Stimulated activated CD8-positive, alpha-beta memory T cell treated with anti-CD3 and anti-CD28 coated beads, Interleukin-15, amount 100 ng/mL, for 1 hour (primary cell): ENCODE measurements around the gene RAPGEF2.
"Not testable (repeated sequence)": the region's sequence is repeated elsewhere in the genome, so short reads cannot be mapped to it uniquely, and the experiment has no call there.

ENCODE experiments used
- DNase-seq: peaks from one replicate; pipeline ENCODE4 v3.0.0-alpha.2; 2020; ENCODE audit warnings: low read depth

Gene RAPGEF2

DNA sequence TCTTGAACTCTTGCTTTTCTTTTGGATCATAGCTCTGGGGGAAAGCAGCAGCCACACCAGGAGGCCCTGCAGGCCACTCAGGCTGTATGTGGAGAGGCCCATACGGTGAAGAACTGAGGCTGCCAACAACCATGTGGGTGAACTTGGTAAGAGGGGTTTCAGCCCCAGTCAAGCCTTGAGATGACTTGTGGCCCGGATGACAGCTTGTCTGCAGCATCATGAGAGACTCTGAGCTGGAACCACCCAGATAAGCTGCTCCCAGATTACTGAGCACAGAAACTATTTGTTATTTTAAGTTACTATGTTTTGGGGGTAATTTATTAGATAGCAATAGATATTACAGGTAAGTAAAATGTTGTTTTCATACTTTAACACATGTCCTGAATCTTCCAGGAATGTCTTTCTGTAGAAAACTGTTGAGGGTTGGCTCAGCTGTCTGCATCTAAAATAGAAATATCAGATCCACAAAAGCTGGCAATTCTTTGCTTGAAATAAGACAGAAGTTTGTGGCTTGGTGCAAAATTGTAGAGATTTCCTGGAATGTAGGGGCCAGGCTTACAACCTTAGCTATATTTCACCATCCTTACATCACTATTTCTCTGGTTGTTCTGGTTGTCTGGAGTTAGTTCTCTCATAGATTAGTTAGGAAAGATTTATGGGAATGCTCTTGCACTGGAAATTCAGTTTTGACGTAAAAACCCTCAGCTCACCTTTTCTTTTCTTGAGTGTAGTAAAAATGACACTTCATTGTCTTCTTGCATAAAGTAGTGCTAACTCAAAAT, 272.1 kb downstream of the RAPGEF2 start:
- DNase-seq = no peak

DNA sequence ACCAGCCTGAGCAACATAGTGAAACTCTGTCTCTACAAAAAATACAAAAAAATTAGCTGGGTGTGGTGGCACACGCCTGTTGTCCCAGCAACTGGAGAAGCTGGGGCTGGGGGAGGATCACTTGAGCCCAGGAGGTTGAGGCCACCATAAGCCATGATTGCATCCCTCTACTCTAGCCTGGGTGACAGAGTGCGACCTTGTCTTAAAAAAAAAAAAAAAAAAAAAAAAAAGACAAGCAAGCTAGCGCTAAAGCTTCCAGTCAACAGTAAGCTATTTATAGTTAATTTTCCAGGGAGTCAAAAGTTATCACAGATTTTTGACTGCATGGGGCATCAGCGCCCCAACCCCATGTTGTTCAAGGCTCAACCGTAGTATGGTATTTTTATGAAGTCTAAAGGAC, 273.4 kb downstream of the RAPGEF2 start:
- DNase-seq = no peak

DNA sequence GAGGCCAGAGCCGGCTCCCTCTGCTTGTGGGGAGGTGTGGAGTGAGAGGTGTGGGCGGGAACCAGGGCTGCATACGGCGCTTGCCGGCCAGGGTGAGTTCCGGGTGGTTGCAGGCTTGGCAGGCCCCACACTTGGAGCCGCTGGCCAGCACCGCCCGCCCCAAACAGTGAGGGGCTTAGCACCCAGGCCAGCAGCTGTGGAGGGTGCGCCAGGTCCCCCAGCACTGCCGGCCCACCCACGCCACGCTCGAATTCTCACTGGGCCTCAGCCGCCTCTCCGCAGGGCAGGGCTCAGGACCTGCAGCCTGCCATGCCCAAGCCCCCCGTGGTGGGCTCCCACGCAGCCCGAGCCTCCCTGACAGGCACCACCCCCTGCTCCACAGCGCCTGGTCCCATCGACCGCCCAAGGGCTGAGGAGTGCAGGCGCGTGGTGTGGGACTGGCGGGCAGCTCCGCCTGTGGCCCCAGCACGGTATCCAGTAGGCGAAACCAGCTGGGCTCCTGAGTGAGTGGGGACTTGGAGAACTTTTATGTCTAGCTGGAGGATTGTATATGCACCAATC, 275.3 kb downstream of the RAPGEF2 start:
- DNase-seq = no peak

DNA sequence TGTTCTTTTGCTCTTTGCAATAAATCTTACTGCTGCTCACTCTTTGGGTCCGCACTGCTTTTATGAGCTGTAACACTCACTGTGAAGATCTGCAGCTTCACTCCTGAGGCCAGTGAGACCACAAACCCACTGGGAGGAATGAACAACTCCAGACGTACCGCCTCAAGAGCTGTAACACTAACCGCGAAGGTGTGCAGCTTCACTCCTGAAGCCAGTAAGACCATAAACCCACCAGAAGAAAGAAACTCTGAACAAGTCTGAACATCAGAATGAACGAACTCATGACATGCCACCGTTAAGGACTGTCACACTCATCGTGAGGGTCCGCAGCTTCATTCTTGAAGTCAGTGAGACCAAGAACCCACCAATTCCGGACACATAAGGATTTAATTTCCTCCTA, 276.2 kb downstream of the RAPGEF2 start:
- DNase-seq = not testable (repeated sequence)

DNA sequence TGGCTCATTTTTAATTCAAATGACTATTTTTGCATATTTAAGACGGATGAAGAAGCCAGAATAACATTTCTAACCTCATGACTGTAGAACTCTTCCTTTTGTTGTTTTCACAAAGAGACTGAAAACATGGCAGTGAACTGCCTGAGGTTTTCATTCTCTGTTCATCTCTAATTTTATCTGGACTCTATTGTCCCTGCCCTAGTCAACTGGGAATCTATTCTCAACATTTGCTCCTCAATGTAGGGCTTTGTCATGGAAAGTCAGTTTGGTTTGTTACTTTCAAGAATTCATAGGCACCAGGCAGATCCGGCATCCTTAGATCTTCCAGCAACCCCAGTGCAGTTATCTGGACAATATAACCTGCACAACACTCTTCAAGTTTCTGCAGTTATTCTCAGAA, 277.0 kb downstream of the RAPGEF2 start:
- DNase-seq = no peak

DNA sequence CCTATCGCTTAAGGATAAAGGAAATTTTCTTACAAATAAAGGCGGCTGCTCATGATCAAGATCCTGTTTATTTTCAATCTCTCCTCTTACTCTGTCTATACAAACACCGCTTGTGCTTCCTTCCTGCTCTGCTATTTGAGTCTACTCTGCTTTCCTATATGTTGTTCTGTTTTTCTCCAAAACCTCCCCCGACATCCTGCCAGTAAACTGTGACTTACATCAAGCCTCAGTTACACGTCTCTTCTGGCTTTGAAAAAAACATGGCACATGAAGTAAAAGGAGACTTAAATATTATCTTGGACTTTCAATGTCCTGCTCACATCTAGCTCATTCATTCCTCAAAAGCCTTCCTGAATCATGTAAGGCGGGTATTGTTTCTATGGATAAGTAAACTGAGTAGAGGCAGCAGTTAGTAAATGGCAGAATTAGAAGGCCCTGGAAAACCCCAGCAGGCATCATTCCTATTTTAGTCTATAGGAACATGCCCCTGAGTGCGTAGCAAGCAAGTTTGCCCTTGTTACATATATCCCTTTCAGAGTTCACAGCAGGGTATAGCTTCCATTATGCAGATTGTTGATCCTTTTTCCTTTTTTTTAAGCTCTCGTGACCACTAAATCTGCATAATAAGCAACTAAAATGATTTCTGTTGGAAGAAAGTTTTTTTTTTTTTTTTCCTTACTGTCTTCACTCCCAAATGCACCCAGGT, 280.1 kb downstream of the RAPGEF2 start:
- DNase-seq = no peak

DNA sequence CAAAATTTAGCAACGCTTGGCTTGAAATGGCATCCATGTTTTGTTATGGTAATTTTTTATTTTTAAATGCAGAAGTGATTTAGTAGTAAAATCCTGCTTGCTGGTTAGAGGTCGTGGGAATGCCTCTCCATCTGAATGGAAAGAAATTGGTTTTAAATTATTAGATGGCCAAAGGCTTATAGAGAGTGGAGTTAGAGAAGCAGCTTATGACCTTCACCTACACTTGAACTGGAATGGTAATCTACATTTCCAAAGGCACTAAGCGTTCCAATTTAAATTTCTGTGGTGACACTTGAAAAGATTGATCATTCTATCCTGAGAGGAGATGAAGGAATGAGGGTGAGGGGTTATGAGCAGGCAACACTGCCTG, 280.7 kb downstream of the RAPGEF2 start:
- DNase-seq = no peak

DNA sequence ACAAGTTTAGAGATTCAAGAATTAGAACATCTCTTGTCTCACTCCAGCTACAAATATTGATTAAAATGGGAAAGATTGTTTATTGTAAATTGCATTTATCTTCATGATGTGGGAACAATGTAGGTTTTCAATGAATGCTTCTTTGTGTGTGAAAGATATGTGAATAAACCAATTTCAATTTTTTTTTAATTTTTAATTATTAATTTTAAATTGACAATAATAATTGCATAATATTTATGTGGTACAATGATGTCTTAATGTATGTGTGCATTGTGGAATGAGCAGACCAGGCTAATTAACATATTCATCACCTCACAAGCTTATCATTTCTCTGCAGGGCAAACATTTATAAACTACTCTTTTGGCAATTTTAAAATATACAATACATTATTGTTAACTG, 281.1 kb downstream of the RAPGEF2 start:
- DNase-seq = no peak

DNA sequence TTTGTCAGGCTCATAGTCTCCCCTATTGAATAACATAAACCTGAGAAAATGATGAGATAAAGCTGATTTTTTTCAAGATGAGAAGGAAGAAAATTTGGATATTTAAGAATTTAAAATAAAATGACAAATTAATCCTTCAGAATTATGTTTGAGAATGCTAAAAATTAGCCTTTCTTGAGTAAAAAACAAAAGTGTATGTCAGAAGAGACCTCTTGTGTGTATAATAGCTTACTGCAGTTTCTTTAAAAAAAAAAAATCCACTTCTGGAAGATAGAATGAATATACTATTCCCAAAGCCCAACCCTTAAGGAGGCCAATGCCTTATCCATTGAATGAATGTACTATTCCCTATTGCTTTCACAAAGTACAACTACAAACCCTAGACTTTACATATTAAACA, 281.8 kb downstream of the RAPGEF2 start:
- DNase-seq = no peak

DNA sequence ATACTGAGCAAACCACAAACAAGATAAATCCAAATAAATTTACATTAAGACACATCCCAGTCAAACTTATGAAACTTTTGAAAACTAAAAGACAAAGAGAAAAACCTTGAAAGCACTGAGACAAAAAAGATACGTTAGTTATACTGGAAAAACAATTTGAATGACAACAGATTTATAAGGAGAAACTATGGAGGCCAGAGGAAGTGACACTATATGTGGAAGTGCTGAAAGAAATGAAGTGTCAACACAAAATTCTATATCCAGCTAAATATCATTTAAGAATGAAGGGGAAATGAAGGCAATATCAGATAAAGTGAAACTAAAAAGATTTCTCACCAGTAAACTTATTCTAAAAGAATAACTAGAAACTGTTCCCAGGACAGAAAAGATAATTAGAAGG, 283.7 kb downstream of the RAPGEF2 start:
- no peak for DNase-seq

DNA sequence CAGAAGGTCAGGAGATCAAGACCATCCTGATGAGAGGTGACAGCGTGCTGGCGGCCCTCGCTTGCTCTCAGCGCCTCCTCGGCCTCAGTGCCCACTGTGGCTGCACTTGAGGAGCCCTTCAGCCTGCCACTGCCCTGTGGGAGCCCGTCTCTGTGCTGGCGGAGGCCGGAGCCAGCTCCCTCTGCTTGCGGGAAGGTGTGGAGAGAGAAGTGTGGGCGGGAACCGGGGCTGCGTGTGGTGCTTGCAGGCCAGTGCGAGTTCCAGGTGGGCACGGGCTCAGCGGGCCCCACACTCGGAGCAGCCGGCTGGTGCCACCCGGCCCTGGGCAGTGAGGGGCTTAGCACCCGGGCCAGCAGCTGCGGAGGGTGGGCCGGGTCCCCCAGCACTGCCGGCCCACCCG, 286.9 kb downstream of the RAPGEF2 start:
- no peak for DNase-seq

DNA sequence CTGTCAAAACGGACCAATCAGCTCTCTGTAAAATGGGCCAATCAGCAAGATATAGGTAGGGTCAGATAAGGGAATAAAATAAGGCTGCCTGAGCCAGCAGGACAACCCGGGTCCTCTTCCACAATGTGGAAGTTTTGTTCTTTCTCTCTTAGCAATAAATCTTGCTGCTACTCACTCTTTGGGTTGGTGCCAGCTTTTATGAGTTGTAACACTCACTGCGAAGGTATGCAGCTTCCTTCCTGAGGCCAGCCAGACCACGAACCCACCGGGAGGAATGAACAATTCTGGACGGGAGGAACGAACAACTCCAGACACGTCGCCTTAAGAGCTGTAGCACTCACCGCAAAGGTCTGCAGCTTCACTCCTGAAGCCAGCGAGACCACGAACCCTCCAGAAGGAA, 287.8 kb downstream of the RAPGEF2 start:
- DNase-seq = no peak

DNA sequence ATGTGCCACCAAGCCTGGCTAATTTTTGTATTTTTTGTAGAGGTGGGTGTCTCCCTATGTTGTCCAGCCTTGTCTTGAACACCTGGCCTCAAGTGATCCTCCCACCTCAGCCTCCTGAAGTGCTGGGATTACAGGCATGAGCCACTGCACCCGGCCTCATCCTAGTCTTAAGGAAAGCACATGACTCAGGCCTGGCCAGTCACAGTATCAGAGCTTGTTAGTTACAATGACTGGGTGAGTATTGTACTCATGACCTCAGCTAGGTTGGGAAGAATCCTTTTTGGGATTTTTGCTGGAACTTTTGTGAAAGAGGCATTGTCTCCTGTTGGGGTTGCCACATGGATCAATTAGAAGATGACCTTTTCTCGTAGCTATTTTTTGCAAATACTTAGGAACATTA, 292.8 kb downstream of the RAPGEF2 start:
- no peak for DNase-seq

DNA sequence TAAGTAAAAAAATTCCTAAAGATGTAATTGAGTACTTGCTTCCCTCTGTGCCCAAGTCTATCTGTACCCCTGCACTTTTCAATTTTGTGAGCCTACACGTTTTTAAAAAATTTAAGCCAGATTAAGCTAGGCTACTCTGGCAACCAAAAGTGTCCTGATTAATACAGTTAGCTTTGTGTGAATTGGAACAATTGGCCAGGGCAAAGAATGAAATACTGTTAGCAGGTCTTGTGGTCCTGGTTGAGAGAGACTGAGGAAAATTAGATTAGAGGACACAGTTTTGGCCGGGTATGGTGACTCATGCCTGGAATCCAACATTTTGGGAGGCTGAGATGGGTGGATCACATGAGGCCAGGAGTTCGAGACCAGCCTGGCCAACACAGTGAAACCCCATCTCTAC, 293.3 kb downstream of the RAPGEF2 start:
- DNase-seq = no peak

DNA sequence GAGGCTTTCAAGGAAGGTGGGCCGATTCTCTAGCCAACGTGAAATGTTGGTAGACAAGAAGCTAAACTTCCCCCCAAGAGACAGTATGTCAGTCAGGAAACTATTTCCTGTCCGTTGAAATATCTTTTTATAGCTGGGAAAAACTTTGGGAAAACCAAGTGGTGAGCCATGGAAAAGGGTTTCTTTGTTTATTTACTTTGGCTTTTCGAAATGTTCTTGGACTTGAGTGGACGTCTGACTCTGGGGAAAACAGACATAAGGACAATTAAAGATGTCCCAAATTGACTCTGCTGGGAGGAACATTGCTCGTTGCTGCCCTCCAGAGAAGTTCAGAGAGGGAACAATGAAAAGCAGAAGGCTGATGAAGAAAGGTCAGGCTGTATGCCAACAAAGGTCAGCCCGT, 295.4 kb downstream of the RAPGEF2 start:
- DNase-seq = no peak

DNA sequence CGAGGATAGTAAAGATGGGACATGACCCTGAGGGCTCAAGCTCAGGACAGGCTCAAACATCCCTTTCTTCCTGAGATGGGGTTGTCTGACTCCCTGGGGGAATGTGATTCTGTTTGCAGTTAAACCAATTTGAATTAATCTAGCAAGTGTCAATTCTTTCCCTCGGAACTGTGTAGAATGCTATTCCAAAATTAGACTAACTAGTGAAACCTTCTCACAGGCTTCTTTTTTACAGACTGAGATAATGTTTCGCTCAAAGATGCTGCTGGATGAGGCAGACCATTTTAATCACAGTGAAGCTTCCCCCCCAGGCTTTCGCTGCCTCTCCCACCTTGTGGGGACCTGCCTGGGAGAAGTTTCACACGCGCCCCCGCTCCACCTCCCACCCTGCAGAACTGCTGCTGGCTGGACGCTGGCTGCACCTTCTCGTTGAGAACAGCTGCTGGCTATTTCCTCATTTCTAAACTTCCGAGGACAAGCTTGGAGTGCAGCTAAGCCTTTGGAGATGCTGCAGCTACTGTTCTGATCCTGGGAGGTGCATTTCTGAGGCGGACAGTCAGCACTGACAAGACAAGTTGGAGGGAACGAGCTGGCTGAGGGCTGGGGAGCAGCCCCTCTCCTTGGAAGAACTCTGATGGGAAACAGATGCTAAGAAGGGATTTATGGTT, 297.8 kb downstream of the RAPGEF2 start:
- no peak for DNase-seq

DNA sequence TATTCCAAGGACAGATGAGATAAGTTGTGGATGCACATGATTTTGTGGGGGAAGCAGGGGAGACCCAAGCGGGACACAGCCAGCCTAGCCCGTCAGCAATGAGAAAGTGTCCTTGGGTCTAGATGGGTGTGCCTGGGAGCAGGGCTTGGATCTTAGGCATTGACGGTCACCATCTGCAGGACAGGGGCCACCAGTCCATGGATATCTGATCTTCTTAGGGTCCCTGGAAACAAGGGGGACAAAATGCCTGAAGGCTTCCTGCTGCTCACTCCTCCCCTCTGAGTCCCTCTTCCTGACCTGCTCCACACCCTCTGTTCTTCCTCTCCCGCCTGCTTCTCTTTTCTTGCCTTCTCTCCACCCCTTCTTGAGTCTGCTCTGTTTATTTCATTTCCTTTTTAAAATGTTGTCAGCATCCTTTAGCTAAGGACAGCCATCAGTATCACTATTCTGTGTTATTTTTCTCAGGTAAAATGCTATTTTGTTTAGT, 298.4 kb downstream of the RAPGEF2 start:
- no peak for DNase-seq

DNA sequence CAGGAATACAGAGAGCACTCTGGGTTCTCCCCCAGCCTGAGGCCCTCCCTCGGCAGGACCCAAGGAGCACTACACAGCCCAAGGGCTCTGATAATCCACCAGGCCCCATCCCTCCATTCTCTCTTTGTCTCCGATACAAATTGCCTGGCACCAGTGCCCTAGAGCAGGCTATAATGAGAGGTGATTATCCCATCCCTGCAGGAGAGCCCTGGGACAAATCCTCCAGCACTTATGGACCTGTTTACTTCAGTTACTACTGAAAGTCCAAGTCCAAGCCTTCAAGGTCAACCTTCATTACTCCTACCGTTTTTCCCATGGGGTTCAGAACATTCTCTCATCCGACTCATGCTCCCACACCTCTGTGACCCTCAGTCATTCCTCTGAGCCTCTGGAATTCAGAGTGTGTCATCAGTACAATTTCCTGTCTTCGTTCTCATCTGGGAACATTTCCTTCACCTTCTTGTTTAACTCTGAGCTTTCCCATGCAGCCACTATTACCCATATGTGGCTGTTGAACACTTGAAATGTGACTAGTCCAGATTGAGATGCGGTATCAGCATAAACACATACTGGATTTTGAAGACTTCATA, 299.0 kb downstream of the RAPGEF2 start:
- DNase-seq = no peak
